HG02763 (cell line): ENCODE data around the gene DYNC2H1.

ENCODE experiments used
- ATAC-seq: cut with Tn5 transposase; IDR thresholded peaks from one replicate; pipeline ENCODE4 v1.9.1; 2021; ENCODE audit warnings: mild to moderate bottlenecking, moderate library complexity; ENCODE audit not compliant: unreplicated experiment

DYNC2H1 gene

GRCh38 chr11:103520792-103521191, 411.6 kb downstream of the DYNC2H1 start:
- ATAC-seq, result no peak

GRCh38 chr11:103525069-103525468, 415.8 kb downstream of the DYNC2H1 start:
- ATAC-seq, result no peak

GRCh38 chr11:103528046-103528445, 418.8 kb downstream of the DYNC2H1 start:
- no peak for ATAC-seq

- no peak for ATAC-seq
Measured at GRCh38 chr11:103528596-103528995, 419.4 kb downstream of the DYNC2H1 start.

GRCh38 chr11:103529181-103529684, 420.0 kb downstream of the DYNC2H1 start:
- no peak for ATAC-seq
